K562 (cell line): ENCODE measurements around the gene LLGL2. TPM values are rescaled to one million over a fixed set of nuclear protein-coding genes. Genes with fewer than 3 reads are reported as not detected.
"Not testable (repeated sequence)": the region's sequence is repeated elsewhere in the genome, so short reads cannot be mapped to it uniquely, and the experiment has no call there.

Source experiments
- ATAC-seq: fragments of 200-7000 bp; cut with Tn5 transposase; 3 replicates; pipeline ENCODE4 v1.9.1; 2020; ENCODE audit warnings: moderate library complexity
- BruUV-seq: library from RNA; stranded (reverse); fragments of 400-500 nt; replicated peaks from 2 replicates; lab custom pipeline; 2021; lab: Mats Ljungman, UMichigan
- CTCF ChIA-PET: fragments of 300-600 bp; formaldehyde crosslinking; extraction: SDS; loops from one replicate; lab custom pipeline; 2021; ENCODE audit warnings: low intra/inter-chr PET ratio; lab: Yijun Ruan, JAX
- POLR2A ChIA-PET: fragments of 300-600, 350-650 bp; sonication (Branson Sonifier 250); formaldehyde crosslinking; extraction: SDS; loops from one replicate; lab custom pipeline; 2021; ENCODE audit warnings: antibody characterized with exemption, inconsistent platforms; lab: Yijun Ruan, JAX
- DNase-seq, 4 experiments: peaks; one replicate each; pipeline versions ENCODE4 v3.0.0 to v3.0.0-alpha.2; 2011 to 2018; ENCODE audit warnings: low spot score in 3 of 4, mixed read lengths in 3 of 4; ENCODE audit errors: extremely low read depth in 1 of 4
- FAIRE-seq: peaks from 2 replicates; lab custom pipeline; 2011; peaks lifted over from hg19 to GRCh38; lab: Jason Lieb, UNC
- H2AFZ ChIP-seq: 2 replicates; pipeline ENCODE4 v1.6.0; 2011; ENCODE audit warnings: low read depth, low read length, control low read depth, inconsistent platforms
- H3K27ac ChIP-seq: fragments of 200-600 bp; 3 replicates; pipeline ENCODE4 v1.8.0; 2011; ENCODE audit warnings: low read depth, mild to moderate bottlenecking, control low read depth, inconsistent platforms, low read length, moderate library complexity, mixed read lengths; ENCODE audit errors: extremely low read depth
- H3K27me3 ChIP-seq, 2 experiments: fragments of 300-600 bp in 1 of 2; 2 replicates in 1 of 2; 3 replicates in 1 of 2; pipeline versions ENCODE4 v1.6.0 to v1.8.0; 2011; ENCODE audit warnings: inconsistent platforms in 2 of 2, low read length in 2 of 2, mild to moderate bottlenecking in 1 of 2, mixed read lengths in 1 of 2, moderate library complexity in 1 of 2; ENCODE audit not compliant: control insufficient read depth in 2 of 2, insufficient read depth in 2 of 2
- H3K36me3 ChIP-seq: fragments of 300-600 bp; 3 replicates; pipeline ENCODE4 v1.8.0; 2011; ENCODE audit warnings: mild to moderate bottlenecking, low read length, inconsistent platforms; ENCODE audit not compliant: control insufficient read depth, insufficient read depth
- H3K4me1 ChIP-seq, 2 experiments: fragments of 200-600 bp in 1 of 2; replicated peaks in 1 of 2; 2 replicates in 1 of 2; 3 replicates in 1 of 2; pipeline versions ENCODE4 v1.5.1 to v1.8.0; 2011; ENCODE audit warnings: inconsistent platforms in 2 of 2, low read length in 2 of 2, mild to moderate bottlenecking in 1 of 2, mixed read lengths in 1 of 2, moderate library complexity in 1 of 2; ENCODE audit not compliant: control insufficient read depth in 2 of 2, insufficient read depth in 2 of 2
- H3K4me2 ChIP-seq: 2 replicates; pipeline ENCODE4 v1.6.1; 2011; ENCODE audit warnings: low read length, control low read depth, inconsistent platforms, mixed read lengths; ENCODE audit not compliant: insufficient read depth
- H3K4me3 ChIP-seq: fragments of 200-600 bp; sonication (generic), shearing (Covaris generic); 2 replicates; pipeline ENCODE4 v1.5.1; 2016; ENCODE audit warnings: control low read depth, inconsistent platforms
- H3K79me2 ChIP-seq: fragments of 200-600 bp; 3 replicates; pipeline ENCODE4 v1.8.0; 2011; ENCODE audit warnings: low read length, inconsistent platforms; ENCODE audit not compliant: control insufficient read depth, insufficient read depth
- H3K9ac ChIP-seq, 2 experiments: 2 replicates each; pipeline versions ENCODE4 v1.6.0 to v1.6.1; 2011; ENCODE audit warnings: low read depth in 2 of 2, low read length in 2 of 2, control low read depth in 1 of 2, inconsistent platforms in 1 of 2, mild to moderate bottlenecking in 1 of 2, mixed read lengths in 1 of 2; ENCODE audit not compliant: insufficient read depth in 1 of 2
- H3K9me1 ChIP-seq: one replicate; pipeline ENCODE4 v1.6.0; 2011; ENCODE audit warnings: inconsistent platforms, mild to moderate bottlenecking, low read length, moderate library complexity; ENCODE audit not compliant: control insufficient read depth, insufficient read depth
- H3K9me3 ChIP-seq: replicated peaks from 2 replicates; pipeline ENCODE4 v1.5.1; 2011; ENCODE audit warnings: low read depth, low read length, inconsistent platforms; ENCODE audit not compliant: control insufficient read depth, insufficient read depth
- H4K20me1 ChIP-seq: replicated peaks from 2 replicates; pipeline ENCODE4 v1.6.1; 2011; ENCODE audit warnings: low read length, inconsistent platforms, mixed read lengths; ENCODE audit not compliant: control insufficient read depth, insufficient read depth
- SMAD1 ChIP-seq: fragments of 150-350 bp; IDR thresholded peaks from 2 replicates; pipeline ENCODE4 v1.6.1; 2014; ENCODE audit warnings: low read length, low read depth; ENCODE audit not compliant: partially characterized antibody
- ZKSCAN1 ChIP-seq: fragments of 150-350 bp; IDR thresholded peaks from 2 replicates; pipeline ENCODE4 v1.6.1; 2016; ENCODE audit warnings: low read depth, low read length
- WGBS: fragments of 100-300 bp; shearing (Covaris generic); methylation state at CpG from one replicate; pipeline ENCODE4 v1.1.6; 2016; ENCODE audit warnings: low coverage, mixed read lengths; ENCODE audit not compliant: insufficient coverage; ENCODE audit errors: missing lambda C conversion rate; 5-methylcytosine and 5-hydroxymethylcytosine counted together
- in situ Hi-C: fragments of 300-500 bp; cut with MboI; formaldehyde crosslinking; loops from 4 replicates; pipeline ENCODE4 v1.15.0; 2018; ENCODE audit warnings: inconsistent platforms, mixed read lengths
- intact Hi-C: fragments of 100-400 bp; cut with micrococcal nuclease; formaldehyde crosslinking; loops from 2 replicates; pipeline ENCODE4 v1.14.2; 2022
- polyA plus RNA-seq, 8 experiments: library from polyadenylated mRNA; depleted of rRNA in 4 of 8; stranded (reverse) in 5 of 8; unstranded in 3 of 8; fragments of >200 nt; fragmentation: Nextera tagmentation in 2 of 8; fragmentation: Illumina TruSeq in 1 of 8; extraction: Ambion mirVana in 2 of 8; extraction: Trizol in 1 of 8; gene quantifications; 2 replicates each; pipeline versions ENCODE4 v1.2.1 to v1.2.3, GENCODE V29; 2011 to 2014; ENCODE audit warnings: inconsistent platforms in 1 of 8, missing spikeins in 1 of 8
- total RNA-seq, 7 experiments: library from RNA; depleted of rRNA in 6 of 7; stranded (reverse); fragments of >200 nt in 6 of 7; fragmentation: Illumina TruSeq in 2 of 7; extraction: Trizol in 2 of 7; gene quantifications; 2 replicates each; pipeline versions ENCODE4 v1.2.1 to v1.2.3, GENCODE V29; 2011 to 2021; ENCODE audit warnings: low replicate concordance in 1 of 7

LLGL2 gene
- total and polyA plus RNA-seq, 9 of the 15 experiments (the other 6 are each of a cell fraction or from before 2014, with no cell fraction given) = 0.32 to 24.4 (median 10.2) TPM

GRCh38 chr17:75518983-75519537 lies 6.4 kb upstream of the LLGL2 start:
- BruUV-seq = no TSS peak
- H3K79me2 ChIP-seq = peaks cover 10% of the 10 kb centered on the region
- peaks cover 8% of the 10 kb centered on the region; the same call in 1 of the 2 replicates for H4K20me1 ChIP-seq
- H3K4me2 ChIP-seq = no peak overlapping the region
- H3K27me3 ChIP-seq = no peaks in the 10 kb centered on the region
- 96% methylated on average over 9 of the region's 9 CpGs for WGBS
- no peak overlapping the region; a peak in 1 of 4 replicates for H3K9ac ChIP-seq
- H3K36me3 ChIP-seq = peaks cover 55% of the 10 kb centered on the region
- no peaks in the 10 kb centered on the region for H3K9me3 ChIP-seq
- CTCF ChIA-PET = interaction anchor here (0.7 kb wide), 1 partner anchor 115 kb away, joined by 3 read pairs; no protein-coding TSS in a partner anchor
- POLR2A ChIA-PET = interaction anchor here (1.0 to 1.7 kb wide), 3 partner anchors 7 to 13 kb away, joined by 3 to 4 read pairs (median 3); no protein-coding TSS in a partner anchor
- DNase-seq (no peak), FAIRE-seq (no peak), ATAC-seq (no peak)
- no peak for TF ChIP-seq SMAD1
- TF ChIP-seq ZKSCAN1 = peak; percentile 90
- H2AFZ ChIP-seq = no peak overlapping the region
- no peak overlapping the region for H3K4me3 ChIP-seq
- H3K9me1 ChIP-seq = peaks cover 5% of the 10 kb centered on the region
- in situ Hi-C loops (no loop called here), intact Hi-C loops (loop anchor here (5.0 kb wide), 2 partner anchors 68 to 233 kb away; partner anchors contain the start of gene MYO15B)
- H3K27ac ChIP-seq = no peak overlapping the region
- peaks cover 20 to 43% of the 10 kb centered on the region in 2 experiments; a peak in 4 of 5 replicates for H3K4me1 ChIP-seq

GRCh38 chr17:75520413-75520812 lies 5.1 kb upstream of the LLGL2 start:
- H3K4me3 ChIP-seq, H2AFZ ChIP-seq, CTCF ChIA-PET, H3K9ac ChIP-seq, H4K20me1 ChIP-seq, H3K27me3 ChIP-seq, H3K4me2 ChIP-seq, BruUV-seq, FAIRE-seq, H3K79me2 ChIP-seq, H3K9me3 ChIP-seq, H3K27ac ChIP-seq, in situ Hi-C loops, DNase-seq, H3K9me1 ChIP-seq, ATAC-seq: not testable (repeated sequence)
- intact Hi-C loops = loop anchor here (10.0 kb wide), 1 partner anchor 236 kb away; the partner anchor contains the start of gene SLC25A19
- WGBS = 89% methylated on average over 6 of the region's 8 CpGs
- POLR2A ChIA-PET = interaction anchor here (0.7 to 1.2 kb wide), 2 partner anchors 11 to 251 kb away, joined by 3 to 4 read pairs; no protein-coding TSS in a partner anchor
- Histone ChIP-seq H3K36me3 (peaks cover 61% of the 10 kb centered on the region), H3K4me1 (peaks cover 22 to 42% of the 10 kb centered on the region in 2 experiments; a peak in 4 of 5 replicates)
